ENCODE measurements around the gene UBXN6.

DNA sequence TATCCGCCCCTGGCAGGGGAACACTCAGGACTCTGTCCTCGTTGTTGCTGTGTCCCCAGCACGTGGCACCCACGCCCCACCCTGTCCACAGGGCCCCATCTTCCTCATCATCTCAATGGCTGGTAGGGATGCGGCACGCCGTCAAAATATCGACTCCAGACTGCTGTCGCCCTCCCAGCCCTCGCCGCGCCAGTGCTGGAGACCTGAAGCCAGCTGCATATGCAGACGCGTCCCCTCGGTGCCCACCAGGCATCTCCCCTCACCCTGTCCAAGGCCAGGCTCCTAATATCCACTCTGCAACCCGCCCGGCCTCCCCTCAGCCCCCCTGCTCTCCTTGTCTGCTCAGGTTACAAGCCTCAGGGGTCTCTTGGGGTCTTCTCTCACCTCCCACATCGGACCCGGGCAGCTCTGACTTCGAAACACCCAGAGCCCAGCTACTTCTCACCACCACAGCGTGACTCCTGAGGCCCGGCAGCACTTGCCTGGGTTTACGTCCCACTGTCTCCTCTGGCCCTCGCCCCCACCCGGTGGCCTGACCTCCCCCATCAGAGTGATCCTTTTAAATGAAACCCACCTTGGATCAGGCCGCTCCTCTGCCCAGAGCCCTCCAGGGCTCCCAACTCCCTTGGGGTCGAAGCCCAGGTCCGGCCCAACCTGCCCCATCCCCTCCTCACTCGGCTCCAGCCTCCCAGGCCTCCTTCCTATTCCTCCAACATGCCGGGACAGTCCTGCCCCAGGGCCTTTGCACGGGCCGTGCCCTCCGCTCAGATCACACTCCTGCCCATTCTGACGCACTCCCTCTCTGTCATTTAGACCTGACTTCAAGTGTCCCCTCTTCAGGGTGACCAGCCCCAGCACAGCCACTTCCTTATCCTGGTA, 48.2 kb upstream of the UBXN6 start:
- TF ChIP-seq POLR2AphosphoS5 (IDR thresholded peaks at IDR 0.05; ENCODE audit: low read depth, low read length) (no peak), POLR2A (IDR thresholded peaks at IDR 0.05; ENCODE audit: low read depth, low read length) (no peak), SPI1 (IDR thresholded peaks at IDR 0.05; ENCODE audit: low read depth, low read length) (no peak)
